SK-N-SH (cell line): ENCODE measurements around the gene GAB2.
"Not testable (repeated sequence)": the region's sequence is repeated elsewhere in the genome, so short reads cannot be mapped to it uniquely, and the experiment has no call there.

Source experiments
- CHD2 ChIP-seq: fragments of 150-350 bp; IDR thresholded peaks from 2 replicates; pipeline ENCODE4 v1.6.1; 2018; ENCODE audit warnings: low read length; ENCODE audit not compliant: partially characterized antibody
- EZH2phosphoT487 ChIP-seq: fragments of 200-600 bp; sonication (generic); IDR thresholded peaks from 2 replicates; pipeline ENCODE4 v1.6.1; 2017; ENCODE audit warnings: low read depth, mixed run types, mild to moderate bottlenecking, antibody characterized with exemption, moderate library complexity, borderline replicate concordance
- PBX3 ChIP-seq: IDR thresholded peaks from 2 replicates; pipeline ENCODE4; 2012
- TF ChIP-seq, protein P1 (sequence below): fragments of 200-600 bp; sonication (generic); IDR thresholded peaks from 2 replicates; pipeline ENCODE4 v1.6.1; 2017; ENCODE audit warnings: antibody characterized with exemption, mild to moderate bottlenecking, moderate library complexity

GRCh38 chr11:78357425-78357824 lies 60.2 kb downstream of the GAB2 start:
- TF ChIP-seq, protein P1, sequence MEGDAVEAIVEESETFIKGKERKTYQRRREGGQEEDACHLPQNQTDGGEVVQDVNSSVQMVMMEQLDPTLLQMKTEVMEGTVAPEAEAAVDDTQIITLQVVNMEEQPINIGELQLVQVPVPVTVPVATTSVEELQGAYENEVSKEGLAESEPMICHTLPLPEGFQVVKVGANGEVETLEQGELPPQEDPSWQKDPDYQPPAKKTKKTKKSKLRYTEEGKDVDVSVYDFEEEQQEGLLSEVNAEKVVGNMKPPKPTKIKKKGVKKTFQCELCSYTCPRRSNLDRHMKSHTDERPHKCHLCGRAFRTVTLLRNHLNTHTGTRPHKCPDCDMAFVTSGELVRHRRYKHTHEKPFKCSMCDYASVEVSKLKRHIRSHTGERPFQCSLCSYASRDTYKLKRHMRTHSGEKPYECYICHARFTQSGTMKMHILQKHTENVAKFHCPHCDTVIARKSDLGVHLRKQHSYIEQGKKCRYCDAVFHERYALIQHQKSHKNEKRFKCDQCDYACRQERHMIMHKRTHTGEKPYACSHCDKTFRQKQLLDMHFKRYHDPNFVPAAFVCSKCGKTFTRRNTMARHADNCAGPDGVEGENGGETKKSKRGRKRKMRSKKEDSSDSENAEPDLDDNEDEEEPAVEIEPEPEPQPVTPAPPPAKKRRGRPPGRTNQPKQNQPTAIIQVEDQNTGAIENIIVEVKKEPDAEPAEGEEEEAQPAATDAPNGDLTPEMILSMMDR: not testable (repeated sequence)
- not testable (repeated sequence) for TF ChIP-seq EZH2phosphoT487, PBX3, CHD2
